ENCODE measurements around the gene ZNF669. TPM values are rescaled to one million over a fixed set of nuclear protein-coding genes. Genes with fewer than 3 reads are reported as not detected.

ZNF669 gene
- total and polyA plus RNA-seq, 2 experiments from 2014 or later = 13.7 to 25.4 TPM

GRCh38 chr1:247064304-247064703 is 39.9 kb downstream of the ZNF669 start (continued):
- TF ChIP-seq JUNB (IDR thresholded peaks at IDR 0.05; ENCODE audit: unreplicated experiment) = no peak
- no peak for TF ChIP-seq STAT1 (IDR thresholded peaks at IDR 0.05; ENCODE audit: unreplicated experiment)

GRCh38 chr1:247060771-247061170 is 43.4 kb downstream of the ZNF669 start:
- H3K27ac Mint-ChIP-seq = no peak overlapping the region
- no peaks in the 10 kb centered on the region for H3K27me3 Mint-ChIP-seq (ENCODE audit: insufficient read depth, low read depth, poor library complexity)
- no peak overlapping the region for H3K4me3 ChIP-seq
- H3K36me3 ChIP-seq (ENCODE audit: insufficient read depth) = no peaks in the 10 kb centered on the region; the same call in 1 of the 2 replicates
- no peak overlapping the region for H3K4me3 Mint-ChIP-seq
- no peaks in the 10 kb centered on the region for H3K27me3 ChIP-seq (ENCODE audit: insufficient read depth)
- no peaks in the 10 kb centered on the region for H3K9me2 ChIP-seq (ENCODE audit: insufficient read depth)
- DNase-seq (ENCODE audit: low spot score) = no peak
- H3K9me3 Mint-ChIP-seq = peaks cover 54% of the 10 kb centered on the region
- TF ChIP-seq CREB1 (CRISPR knock-in tag; IDR thresholded peaks at IDR 0.05; ENCODE audit: low read depth) = no peak
- TF ChIP-seq ZNF462 (CRISPR knock-in tag; IDR thresholded peaks at IDR 0.05) = no peak
- TF ChIP-seq ZNF114 (CRISPR knock-in tag; IDR thresholded peaks at IDR 0.05) = no peak
- no peak for TF ChIP-seq CTCF (conservative IDR thresholded peaks at IDR 0.05; ENCODE audit: low read depth in 2 of 2)
- TF ChIP-seq STAT1 (IDR thresholded peaks at IDR 0.05; ENCODE audit: unreplicated experiment) = no peak
- no peak for TF ChIP-seq ZNF331 (CRISPR knock-in tag; IDR thresholded peaks at IDR 0.05; ENCODE audit: low read depth)
- no peak for TF ChIP-seq REST (IDR thresholded peaks at IDR 0.05; ENCODE audit: unreplicated experiment)
- no peak for TF ChIP-seq EZH2 (IDR thresholded peaks at IDR 0.05; ENCODE audit: low read depth, unreplicated experiment)
- TF ChIP-seq NANOG (IDR thresholded peaks at IDR 0.05; ENCODE audit: borderline replicate concordance) = no peak
- TF ChIP-seq ETS1 (IDR thresholded peaks at IDR 0.05) = no peak
- no peak for TF ChIP-seq JUNB (IDR thresholded peaks at IDR 0.05; ENCODE audit: unreplicated experiment)
- no peak for TF ChIP-seq POLR2AphosphoS5 (IDR thresholded peaks at IDR 0.05; ENCODE audit: low read depth)
- no peak for TF ChIP-seq EZH2phosphoT487 (IDR thresholded peaks at IDR 0.05; ENCODE audit: unreplicated experiment)
- H3K4me2 ChIP-seq = no peak overlapping the region
- H3K79me2 ChIP-seq (replicated peaks; ENCODE audit: insufficient read depth) = peaks cover 98% of the 10 kb centered on the region
- H4K20me1 ChIP-seq (replicated peaks; ENCODE audit: insufficient read depth) = peaks cover 13% of the 10 kb centered on the region; the same call in 1 of the 2 replicates
- H3F3A ChIP-seq (replicated peaks; ENCODE audit: low read depth) = no peaks in the 10 kb centered on the region
- H3K27ac ChIP-seq (ENCODE audit: low read depth) = no peak overlapping the region
- H3K4me1 Mint-ChIP-seq = no peaks in the 10 kb centered on the region
- H2AFZ ChIP-seq = no peak overlapping the region
- peaks cover 87% of the 10 kb centered on the region for H3K36me3 Mint-ChIP-seq (ENCODE audit: low read depth)
- no peak for ATAC-seq
- no peaks in the 10 kb centered on the region for H3K4me1 ChIP-seq (ENCODE audit: insufficient read depth)
